Neutrophil (primary cell): Measurements from ENCODE around the gene IFIT2.

ENCODE experiments used
- H3K27ac ChIP-seq: fragments of 200-600 bp; sonication (generic); 2 replicates; pipeline ENCODE4 v1.5.1; 2016; ENCODE audit warnings: mild to moderate bottlenecking, moderate library complexity
- H3K27me3 ChIP-seq: fragments of 200-600 bp; sonication (generic); 2 replicates; pipeline ENCODE4 v1.6.0; 2016; ENCODE audit warnings: mild to moderate bottlenecking
- H3K36me3 ChIP-seq: fragments of 200-600 bp; sonication (generic); 2 replicates; pipeline ENCODE4 v1.5.1; 2017
- H3K4me1 ChIP-seq, 2 experiments: fragments of 200-600 bp in 1 of 2; sonication (generic) in 1 of 2; 1 replicate in 1 of 2; 2 replicates in 1 of 2; pipeline versions ENCODE4 v1.5.1 to v1.6.1; 2013 to 2016; ENCODE audit warnings: low read depth in 1 of 2, low read length in 1 of 2, mild to moderate bottlenecking in 1 of 2, moderate library complexity in 1 of 2; ENCODE audit not compliant: control insufficient read depth in 1 of 2, insufficient read depth in 1 of 2
- H3K4me3 ChIP-seq, 2 experiments: fragments of 200-600 bp in 1 of 2; sonication (generic) in 1 of 2; 1 replicate in 1 of 2; 2 replicates in 1 of 2; pipeline ENCODE4 v1.5.1; 2013 to 2016; ENCODE audit warnings: low read depth in 1 of 2, low read length in 1 of 2, mild to moderate bottlenecking in 1 of 2, moderate library complexity in 1 of 2
- H3K9me3 ChIP-seq: fragments of 200-600 bp; sonication (generic); 2 replicates; pipeline ENCODE4 v1.5.1; 2016
- CTCF ChIP-seq: fragments of 200-600 bp; sonication (generic); IDR thresholded peaks from 2 replicates; pipeline ENCODE4 v1.5.1; 2016; ENCODE audit warnings: antibody characterized with exemption

IFIT2 gene

GRCh38 chr10:89266721-89267453 is 35.0 kb upstream of the IFIT2 start:
- no peak for TF ChIP-seq CTCF
- Histone ChIP-seq H3K27ac (no peak overlapping the region), H3K4me1 (no peaks in the 10 kb centered on the region), H3K9me3 (no peaks in the 10 kb centered on the region), H3K27me3 (no peaks in the 10 kb centered on the region), H3K36me3 (no peaks in the 10 kb centered on the region), H3K4me3 (no peak overlapping the region)

- TF ChIP-seq CTCF = no peak
- no peak overlapping the region for H3K27ac ChIP-seq
- H3K36me3 ChIP-seq = no peaks in the 10 kb centered on the region
- no peaks in the 10 kb centered on the region for H3K4me1 ChIP-seq
- no peaks in the 10 kb centered on the region for H3K27me3 ChIP-seq
- H3K9me3 ChIP-seq = no peaks in the 10 kb centered on the region
- no peak overlapping the region for H3K4me3 ChIP-seq
These were observed 32.3 kb upstream of the IFIT2 start for GRCh38 chr10:89269433-89270152.

DNA sequence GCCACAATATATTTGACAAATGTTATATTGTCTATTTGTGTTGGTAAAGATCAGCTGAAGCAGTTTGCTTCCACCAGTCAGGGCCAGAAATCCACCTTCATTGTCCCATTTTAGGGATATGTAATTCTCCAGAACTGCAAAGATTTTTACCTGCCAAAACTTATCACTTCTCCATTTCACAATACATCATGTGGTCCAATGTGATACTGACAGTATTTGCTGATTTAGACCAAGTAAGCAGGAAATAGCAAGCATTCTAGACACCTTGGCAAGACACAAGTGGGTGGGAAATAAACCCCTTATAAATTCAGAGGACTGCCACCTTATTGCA is 31.7 kb upstream of the IFIT2 start:
- no peaks in the 10 kb centered on the region for H3K36me3 ChIP-seq
- H3K4me1 ChIP-seq = no peaks in the 10 kb centered on the region
- TF ChIP-seq CTCF = no peak
- H3K4me3 ChIP-seq = no peak overlapping the region
- no peak overlapping the region for H3K27ac ChIP-seq
- no peaks in the 10 kb centered on the region for H3K27me3 ChIP-seq
- H3K9me3 ChIP-seq = no peaks in the 10 kb centered on the region

GRCh38 chr10:89271532-89271931 is 30.3 kb upstream of the IFIT2 start:
- H3K9me3 ChIP-seq = no peaks in the 10 kb centered on the region
- no peaks in the 10 kb centered on the region for H3K27me3 ChIP-seq
- H3K27ac ChIP-seq = no peak overlapping the region
- H3K4me3 ChIP-seq = no peak overlapping the region
- H3K4me1 ChIP-seq = no peaks in the 10 kb centered on the region
- no peaks in the 10 kb centered on the region for H3K36me3 ChIP-seq
- TF ChIP-seq CTCF = no peak

- no peak overlapping the region for H3K4me3 ChIP-seq
- H3K36me3 ChIP-seq = no peaks in the 10 kb centered on the region
- no peaks in the 10 kb centered on the region for H3K27me3 ChIP-seq
- TF ChIP-seq CTCF = no peak
- H3K27ac ChIP-seq = no peak overlapping the region
- H3K9me3 ChIP-seq = no peaks in the 10 kb centered on the region
- H3K4me1 ChIP-seq = no peaks in the 10 kb centered on the region
These were observed 28.2 kb upstream of the IFIT2 start for GRCh38 chr10:89273680-89274079.
